ENCODE measurements around the gene EPB41L1. TPM values are rescaled to one million over a fixed set of nuclear protein-coding genes. Genes with fewer than 3 reads are reported as not detected.

The EPB41L1 gene
- total and polyA plus RNA-seq, 10 donors: 1.5 to 18.6 (median 12.0) TPM

DNA sequence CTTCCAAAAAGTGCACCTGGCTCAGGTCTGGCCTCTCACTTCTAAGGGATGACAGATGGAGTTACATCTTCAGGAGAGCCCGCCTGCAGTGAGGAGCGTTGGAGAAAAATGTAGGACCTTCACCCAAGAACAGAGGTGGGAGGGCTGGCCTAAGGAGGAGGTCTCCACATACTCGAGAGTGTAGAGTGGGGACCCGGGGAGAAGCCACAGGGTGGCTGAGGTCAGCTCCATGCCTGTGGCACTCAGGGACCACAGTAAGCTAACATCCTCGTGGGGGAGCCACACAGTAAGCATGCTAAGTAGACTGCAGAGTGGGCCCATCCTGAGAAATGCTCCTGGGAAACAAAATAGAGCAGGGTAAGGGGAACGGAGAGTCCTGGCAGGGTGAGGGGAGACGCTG is 105.8 kb downstream of the EPB41L1 start:
- Histone ChIP-seq H3K27me3 (replicated peaks in 1 of 7) (no peaks in the 10 kb centered on the region), H3K36me3 (peaks cover 0 to 29% (median 21%) of the 10 kb centered on the region in 6 donors), H3K9me3 (no peaks in the 10 kb centered on the region), H3K4me1 (no peaks in the 10 kb centered on the region), H3K27ac (no peak overlapping the region), H3K4me3 (no peak overlapping the region)
- 74 to 81% (median 79%) methylated on average over 7 of the region's 7 CpGs for WGBS, 5 donors
- intact Hi-C loops (cut with DNase I; ENCODE audit: low total_unique reads): no loop called here
- TF ChIP-seq, protein P1, sequence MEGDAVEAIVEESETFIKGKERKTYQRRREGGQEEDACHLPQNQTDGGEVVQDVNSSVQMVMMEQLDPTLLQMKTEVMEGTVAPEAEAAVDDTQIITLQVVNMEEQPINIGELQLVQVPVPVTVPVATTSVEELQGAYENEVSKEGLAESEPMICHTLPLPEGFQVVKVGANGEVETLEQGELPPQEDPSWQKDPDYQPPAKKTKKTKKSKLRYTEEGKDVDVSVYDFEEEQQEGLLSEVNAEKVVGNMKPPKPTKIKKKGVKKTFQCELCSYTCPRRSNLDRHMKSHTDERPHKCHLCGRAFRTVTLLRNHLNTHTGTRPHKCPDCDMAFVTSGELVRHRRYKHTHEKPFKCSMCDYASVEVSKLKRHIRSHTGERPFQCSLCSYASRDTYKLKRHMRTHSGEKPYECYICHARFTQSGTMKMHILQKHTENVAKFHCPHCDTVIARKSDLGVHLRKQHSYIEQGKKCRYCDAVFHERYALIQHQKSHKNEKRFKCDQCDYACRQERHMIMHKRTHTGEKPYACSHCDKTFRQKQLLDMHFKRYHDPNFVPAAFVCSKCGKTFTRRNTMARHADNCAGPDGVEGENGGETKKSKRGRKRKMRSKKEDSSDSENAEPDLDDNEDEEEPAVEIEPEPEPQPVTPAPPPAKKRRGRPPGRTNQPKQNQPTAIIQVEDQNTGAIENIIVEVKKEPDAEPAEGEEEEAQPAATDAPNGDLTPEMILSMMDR (IDR thresholded peaks at IDR 0.05 in 8 of 11, conservative IDR thresholded peaks at IDR 0.05 in 3 of 11): no peak
- no peak for DNase-seq

DNA sequence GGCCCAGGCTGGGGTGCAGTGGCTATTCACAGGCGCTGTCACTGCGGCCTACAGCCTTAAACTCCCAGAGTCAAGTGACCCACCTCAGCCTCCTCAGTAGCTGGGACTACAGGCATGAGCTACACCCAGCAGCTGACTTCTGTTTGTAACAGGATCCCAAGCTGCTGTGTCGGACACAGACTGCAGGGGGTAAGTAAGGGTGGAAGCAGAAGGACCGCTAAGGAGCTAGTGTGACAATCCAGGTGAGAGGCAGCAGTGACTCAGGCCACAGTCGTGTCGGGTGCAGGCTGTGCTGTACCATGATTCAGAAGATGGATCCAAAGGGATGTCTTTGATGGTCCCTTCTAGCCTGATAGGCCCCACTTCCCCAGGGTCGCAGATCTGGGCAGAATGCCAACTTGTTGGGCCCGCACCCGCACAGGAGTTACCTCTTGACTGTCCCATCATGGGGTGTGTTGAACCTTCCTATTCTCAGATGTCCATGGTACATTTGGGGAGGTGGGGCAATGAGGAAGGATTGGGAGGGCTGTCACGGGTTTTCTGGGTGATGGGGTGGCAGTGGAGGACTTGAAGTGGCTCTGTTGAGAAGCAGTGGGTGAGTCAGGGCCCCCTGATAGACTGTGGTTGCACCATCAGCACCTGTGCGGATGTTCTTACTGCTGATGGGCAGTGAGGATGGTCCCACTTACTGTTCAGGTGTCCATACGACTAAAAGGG is 107.0 kb downstream of the EPB41L1 start:
- no peak overlapping the region for H3K4me3 ChIP-seq
- H3K4me1 ChIP-seq: no peaks in the 10 kb centered on the region
- WGBS, 5 donors: 82 to 89% (median 87%) methylated on average over 12 of the region's 12 CpGs
- no peak for TF ChIP-seq POLR2AphosphoS5 (IDR thresholded peaks at IDR 0.05)
- TF ChIP-seq, protein P1 (IDR thresholded peaks at IDR 0.05 in 8 of 11, conservative IDR thresholded peaks at IDR 0.05 in 3 of 11): no peak
- no peak for TF ChIP-seq POLR2A (IDR thresholded peaks at IDR 0.05)
- H3K27me3 ChIP-seq (replicated peaks in 1 of 7): no peaks in the 10 kb centered on the region
- H3K9me3 ChIP-seq: no peaks in the 10 kb centered on the region
- no peak overlapping the region for H3K27ac ChIP-seq
- intact Hi-C loops (cut with DNase I; ENCODE audit: low total_unique reads): no loop called here
- peaks cover 0 to 17% (median 9%) of the 10 kb centered on the region in 6 donors for H3K36me3 ChIP-seq
- DNase-seq: no peak

DNA sequence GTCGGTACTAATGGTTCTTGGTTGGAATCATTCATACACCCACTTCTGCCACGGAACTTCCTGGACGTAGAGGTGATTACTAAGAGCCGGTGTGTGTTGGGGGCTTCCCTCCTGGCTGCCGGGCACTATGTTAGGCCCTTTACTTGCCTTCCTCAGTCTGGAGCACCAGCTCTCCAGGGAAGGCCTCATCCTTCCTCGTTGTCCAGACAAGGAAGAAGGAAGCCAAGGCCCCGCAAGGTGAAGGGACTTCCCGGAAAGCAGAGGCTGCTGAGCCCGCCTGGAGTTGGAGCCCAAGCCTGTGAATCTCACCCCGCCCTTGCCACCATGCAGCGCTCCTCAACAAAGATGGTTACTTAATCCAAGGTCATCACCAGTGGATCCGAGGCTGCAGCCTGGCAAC is 107.9 kb downstream of the EPB41L1 start:
- no peak for TF ChIP-seq POLR2AphosphoS5 (IDR thresholded peaks at IDR 0.05)
- no peak for TF ChIP-seq POLR2A (IDR thresholded peaks at IDR 0.05)
- TF ChIP-seq, protein P1 (IDR thresholded peaks at IDR 0.05 in 8 of 11, conservative IDR thresholded peaks at IDR 0.05 in 3 of 11): no peak
- Histone ChIP-seq H3K27me3 (replicated peaks in 1 of 7) (no peaks in the 10 kb centered on the region), H3K4me1 (no peaks in the 10 kb centered on the region), H3K27ac (no peak overlapping the region), H3K36me3 (peaks cover 0 to 8% (median under 1%) of the 10 kb centered on the region in 6 donors), H3K4me3 (no peak overlapping the region), H3K9me3 (no peaks in the 10 kb centered on the region)
- intact Hi-C loops (cut with DNase I; ENCODE audit: low total_unique reads): no loop called here
- WGBS, 5 donors: 76 to 83% (median 82%) methylated on average over 10 to 12 of the region's 12 CpGs
- no peak for DNase-seq

DNA sequence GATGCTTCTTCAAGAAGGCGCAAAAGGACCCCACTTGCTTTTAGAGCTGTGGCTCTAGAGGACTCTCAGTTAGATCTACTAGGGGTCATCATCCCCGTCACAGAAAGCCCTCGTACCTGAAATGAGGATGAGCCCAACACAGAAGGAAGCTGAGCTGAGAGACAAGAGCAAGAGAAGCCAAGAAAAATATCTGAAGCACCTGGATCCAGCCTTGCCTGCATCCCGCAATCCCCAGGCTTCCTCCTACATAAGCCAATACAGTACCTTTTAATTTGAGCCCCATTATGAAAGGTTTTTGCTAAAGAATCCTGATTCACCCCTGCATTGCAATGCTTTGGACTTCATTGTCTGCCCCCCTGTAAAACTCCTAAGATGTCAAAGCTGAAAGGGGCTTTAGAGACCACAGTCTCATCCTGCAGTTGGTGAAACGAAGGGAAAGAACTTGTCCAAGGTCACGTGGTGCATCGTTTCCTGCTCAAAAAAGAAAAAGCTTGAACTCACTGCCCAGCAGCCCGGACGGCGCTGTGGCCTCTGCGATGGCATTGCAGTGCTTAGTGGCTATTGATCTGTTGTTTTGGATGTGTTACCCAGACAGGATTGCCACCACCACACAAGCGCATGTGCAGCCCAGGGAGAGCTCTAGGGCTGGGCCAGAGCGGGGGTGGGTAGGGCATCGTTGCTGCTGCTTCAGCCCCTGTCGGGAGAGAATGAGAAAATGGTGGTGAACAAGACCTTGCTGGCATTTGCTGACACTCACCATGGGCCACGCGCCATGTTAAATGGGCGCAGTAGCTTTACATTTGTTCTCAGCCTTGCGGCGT is 110.1 kb downstream of the EPB41L1 start:
- no peak overlapping the region for H3K27ac ChIP-seq
- no peaks in the 10 kb centered on the region for H3K4me1 ChIP-seq
- 82 to 94% (median 87%) methylated on average over 20 of the region's 20 CpGs for WGBS, 5 donors
- intact Hi-C loops (cut with DNase I; ENCODE audit: low total_unique reads): no loop called here
- no peak for TF ChIP-seq POLR2A (IDR thresholded peaks at IDR 0.05)
- TF ChIP-seq POLR2AphosphoS5 (IDR thresholded peaks at IDR 0.05): no peak
- TF ChIP-seq, protein P1 (IDR thresholded peaks at IDR 0.05 in 8 of 11, conservative IDR thresholded peaks at IDR 0.05 in 3 of 11): no peak
- no peaks in the 10 kb centered on the region for H3K36me3 ChIP-seq
- H3K4me3 ChIP-seq: no peak overlapping the region
- no peaks in the 10 kb centered on the region for H3K27me3 ChIP-seq (replicated peaks in 1 of 7)
- H3K9me3 ChIP-seq: no peaks in the 10 kb centered on the region
- DNase-seq: no peak

All from spleen (tissue), 11 donors.